Measurements from ENCODE around the gene PI4KA.
"Not testable (repeated sequence)": the region's sequence is repeated elsewhere in the genome, so short reads cannot be mapped to it uniquely, and the experiment has no call there.

The PI4KA gene

GRCh38 chr22:20844055-20845037 is 14.3 kb downstream of the PI4KA start:
- no peak for DNase-seq

- peak; percentile 60 for DNase-seq
Measured at GRCh38 chr22:20843501-20843900, 15.1 kb downstream of the PI4KA start.

GRCh38 chr22:20840646-20841371 is 17.8 kb downstream of the PI4KA start:
- DNase-seq, result no peak

GRCh38 chr22:20839837-20840645 is 18.6 kb downstream of the PI4KA start:
- DNase-seq, result no peak

- DNase-seq, result not testable (repeated sequence)
Measured at GRCh38 chr22:20839354-20839753, 19.3 kb downstream of the PI4KA start.

- DNase-seq, result no peak
Measured at GRCh38 chr22:20836987-20837823, 21.4 kb downstream of the PI4KA start.

- DNase-seq, result no peak
Measured at GRCh38 chr22:20834725-20835124, 23.9 kb downstream of the PI4KA start.

DNA sequence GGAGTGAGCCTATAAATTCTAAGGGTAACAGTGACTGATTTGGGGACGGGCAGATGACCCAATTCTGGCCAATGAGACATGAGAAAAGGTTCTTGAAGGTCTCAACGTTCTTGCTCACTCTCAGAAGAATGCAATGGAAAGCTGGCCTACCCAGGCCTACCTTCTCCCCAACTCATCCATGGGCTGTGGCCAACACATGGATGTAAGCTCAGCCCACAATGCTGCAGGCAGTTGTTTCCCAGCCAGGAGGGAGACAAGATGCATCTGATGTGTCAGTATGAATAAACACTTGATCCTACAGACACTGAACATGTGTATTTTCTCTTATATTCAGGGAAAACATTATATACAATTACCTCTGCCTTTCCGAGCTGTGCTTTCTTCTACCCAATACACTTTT is 24.4 kb downstream of the PI4KA start:
- no peak for DNase-seq

DNA sequence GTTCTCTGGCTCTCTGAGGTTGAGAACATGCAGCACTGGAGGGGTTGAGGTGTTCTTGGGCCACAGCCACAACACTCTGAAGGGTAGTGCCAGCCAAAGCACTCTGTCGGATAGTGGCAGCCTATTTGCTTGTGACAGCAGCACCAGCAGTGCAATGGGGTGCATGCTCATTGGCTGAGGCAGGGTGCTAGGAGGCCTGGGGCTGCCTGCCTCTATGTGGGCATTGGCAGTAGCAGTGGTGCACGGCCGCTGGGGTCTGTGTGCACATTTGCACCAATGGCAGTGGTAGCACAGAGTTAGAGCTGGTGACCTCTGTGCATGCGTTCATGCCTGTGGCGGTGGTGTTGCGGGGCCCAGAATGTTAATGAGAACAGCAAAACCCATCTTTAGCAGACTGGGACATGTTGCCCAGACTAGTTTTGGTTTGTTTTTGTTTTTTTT is 25.4 kb downstream of the PI4KA start:
- no peak for DNase-seq

GRCh38 chr22:20829491-20830134 is 29.0 kb downstream of the PI4KA start:
- DNase-seq, result no peak

GRCh38 chr22:20826373-20827152 is 32.0 kb downstream of the PI4KA start:
- not testable (repeated sequence) for DNase-seq

DNA sequence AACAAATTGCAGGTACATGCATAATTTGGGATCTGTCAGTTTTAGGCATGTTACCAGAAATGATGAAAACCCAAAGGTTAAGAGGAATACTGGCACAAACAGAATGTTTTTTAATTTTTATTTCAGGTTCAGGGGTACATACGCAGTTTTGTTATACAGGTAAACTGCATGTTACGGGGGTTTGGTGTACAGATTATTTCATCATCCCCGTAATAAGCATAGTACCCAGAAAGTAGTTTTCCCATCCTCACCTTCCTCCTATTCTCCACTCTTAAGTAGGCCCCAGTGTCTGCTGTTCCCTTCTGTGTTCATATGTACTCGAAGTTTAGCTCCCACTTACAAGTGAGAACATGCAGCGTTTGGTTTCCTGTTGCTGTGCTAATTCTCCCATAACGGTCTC is 33.0 kb downstream of the PI4KA start:
- no peak for DNase-seq

DNA sequence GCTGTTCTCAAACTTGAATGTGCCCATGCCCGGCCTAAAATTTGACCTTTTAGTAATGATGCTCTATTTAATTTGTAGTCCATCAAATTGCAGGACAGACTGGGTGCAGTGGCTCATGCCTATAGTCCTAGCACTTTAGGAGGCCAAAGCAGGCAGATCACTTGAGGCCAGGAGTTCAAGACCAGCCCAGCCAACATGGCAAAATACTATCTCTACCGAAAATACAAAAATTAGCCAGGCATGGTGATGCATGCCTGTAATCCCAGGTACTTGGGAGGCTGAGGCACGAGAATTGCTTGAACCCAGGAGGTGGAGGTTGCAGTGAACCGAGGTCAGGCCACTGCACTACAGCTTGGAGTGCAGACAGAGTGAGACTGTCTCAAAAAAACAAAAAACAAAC is 33.4 kb downstream of the PI4KA start:
- not testable (repeated sequence) for DNase-seq

GRCh38 chr22:20823264-20823663 is 35.3 kb downstream of the PI4KA start:
- DNase-seq, result no peak

- DNase-seq, result no peak
Measured at GRCh38 chr22:20822240-20822639, 36.4 kb downstream of the PI4KA start.

GRCh38 chr22:20821717-20822239 is 36.8 kb downstream of the PI4KA start:
- DNase-seq, result not testable (repeated sequence)

DNA sequence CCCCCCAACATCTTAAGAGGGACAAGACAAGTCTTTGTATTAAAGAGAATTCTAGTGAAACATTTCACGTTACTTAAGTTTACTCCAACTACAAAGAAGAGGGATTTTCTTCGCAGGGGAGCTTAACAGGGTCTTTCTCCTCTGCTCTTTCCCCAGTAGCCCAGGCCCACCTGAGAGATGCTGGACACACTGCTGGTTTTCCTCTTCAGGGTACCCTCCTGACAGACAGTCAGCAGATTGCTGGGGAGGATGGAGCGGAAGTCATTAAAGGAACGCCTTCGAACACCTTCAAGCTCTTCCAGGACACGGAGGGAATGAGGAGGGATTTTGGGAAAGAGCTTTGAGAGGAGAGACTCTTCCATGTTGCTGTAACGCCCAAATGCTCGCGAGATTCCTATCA is 39.1 kb downstream of the PI4KA start:
- no peak for DNase-seq

GRCh38 chr22:20818471-20818870 is 40.1 kb downstream of the PI4KA start:
- DNase-seq, result no peak

- no peak for DNase-seq
Measured at GRCh38 chr22:20816559-20816958, 42.1 kb downstream of the PI4KA start.

DNA sequence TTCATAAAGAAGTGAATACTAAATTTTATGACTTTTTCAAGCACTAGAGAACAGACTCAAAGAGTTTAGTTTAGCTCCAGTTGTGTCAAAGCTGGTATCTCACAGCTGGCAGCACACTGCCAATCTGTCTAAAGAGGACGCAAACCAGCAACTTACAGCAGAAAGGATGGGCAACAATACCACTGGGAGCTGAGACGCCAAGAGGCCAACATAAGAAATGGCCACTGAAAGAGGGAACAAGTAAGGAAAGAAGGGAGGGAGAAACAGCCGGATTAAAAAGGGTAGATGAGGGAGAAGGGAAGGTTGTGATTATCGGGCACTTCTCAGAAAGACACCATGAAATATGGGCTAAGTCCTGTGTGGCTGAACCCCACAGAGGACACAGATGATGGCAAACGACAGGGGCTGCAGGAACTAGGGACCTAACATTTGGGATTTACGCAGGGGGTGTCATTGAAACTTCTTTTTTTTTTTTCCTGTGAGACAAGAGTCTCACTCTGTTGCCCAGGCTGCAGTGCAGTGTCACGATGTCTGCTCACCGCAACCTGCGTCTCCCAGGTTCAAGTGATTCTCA is 43.0 kb downstream of the PI4KA start:
- DNase-seq, result no peak
